Measurements from ENCODE around the gene RHPN2.
"Not testable (repeated sequence)": the region's sequence is repeated elsewhere in the genome, so short reads cannot be mapped to it uniquely, and the experiment has no call there.

The RHPN2 gene

GRCh38 chr19:33063753-33064457, 783 bp downstream of the RHPN2 start:
- peak; percentile 34 for DNase-seq

GRCh38 chr19:33063356-33063752, 1.3 kb downstream of the RHPN2 start:
- DNase-seq = no peak

DNA sequence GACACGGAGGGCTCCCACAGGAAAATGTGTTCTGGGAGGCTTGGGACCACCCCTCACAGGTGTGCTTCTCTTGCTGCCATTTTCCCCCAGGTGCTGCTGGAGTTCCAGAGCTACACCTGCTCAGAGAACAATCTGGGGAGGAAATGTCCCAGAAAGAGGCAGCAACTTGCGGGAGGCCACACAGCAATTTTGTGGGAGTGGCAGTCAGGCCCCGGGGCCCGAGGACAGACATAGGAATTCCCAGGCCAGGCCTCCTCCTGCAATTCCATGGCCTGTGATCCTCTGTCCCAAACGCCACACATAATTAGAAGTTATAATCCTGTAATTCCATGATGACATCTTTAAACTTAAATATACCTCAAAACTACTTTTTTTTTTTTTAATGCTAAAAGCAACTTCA, 1.8 kb downstream of the RHPN2 start:
- no peak for DNase-seq

GRCh38 chr19:33060586-33060985, 4.1 kb downstream of the RHPN2 start:
- no peak for DNase-seq

- no peak for DNase-seq
Observed at GRCh38 chr19:33055718-33056117, 9.0 kb downstream of the RHPN2 start.

- DNase-seq = no peak
Observed at GRCh38 chr19:33054623-33055022, 10.1 kb downstream of the RHPN2 start.

DNA sequence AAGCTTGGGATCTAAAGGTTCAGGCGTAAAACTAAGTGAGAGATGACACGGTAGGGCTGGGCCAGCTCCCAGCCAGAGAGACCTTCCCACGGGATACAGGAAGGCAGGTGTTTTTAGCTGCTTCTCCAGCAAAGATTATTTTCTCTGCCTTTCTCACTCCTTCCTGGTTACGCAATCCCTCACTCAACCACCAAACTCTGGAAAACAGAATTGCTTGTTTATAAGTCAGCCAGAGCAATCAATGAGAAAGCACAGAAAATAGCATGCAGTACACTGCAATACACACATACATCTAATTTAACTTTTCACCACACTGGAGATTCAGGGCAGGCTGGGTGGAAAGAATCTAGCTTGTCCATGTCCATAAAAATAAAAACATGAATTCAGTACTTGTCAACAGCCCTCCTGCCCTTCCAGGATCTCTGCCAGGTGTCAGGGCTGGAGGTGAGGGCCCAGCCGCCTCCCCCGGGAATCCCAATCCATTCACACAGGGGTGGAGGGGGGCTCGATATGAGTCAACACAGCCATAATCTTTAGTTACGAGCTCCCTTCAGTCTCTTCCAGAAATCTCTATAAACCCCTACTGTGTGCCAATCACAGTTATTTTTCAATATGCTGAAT, 12.2 kb downstream of the RHPN2 start:
- peak; percentile 38 for DNase-seq

DNA sequence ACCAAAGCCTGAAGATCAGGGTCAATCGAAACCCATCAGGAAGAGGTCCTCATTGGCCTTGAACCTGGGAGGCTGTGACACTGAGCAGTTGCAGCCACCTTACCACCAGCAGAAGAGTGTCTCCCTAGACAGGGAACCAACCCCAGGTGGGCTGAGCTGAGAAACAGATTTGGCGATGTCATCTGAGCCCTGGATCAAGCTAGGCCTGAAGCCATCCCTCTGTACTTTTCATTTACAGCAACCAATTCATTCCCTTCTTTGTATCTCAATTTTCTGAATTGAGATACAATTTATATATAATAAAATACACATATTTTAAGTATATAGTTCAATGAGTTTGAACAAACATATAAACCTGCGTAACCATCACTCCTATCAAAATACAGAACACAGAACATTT, 14.6 kb downstream of the RHPN2 start:
- DNase-seq = no peak

- DNase-seq = no peak
Observed at GRCh38 chr19:33048806-33049676, 15.6 kb downstream of the RHPN2 start.

- DNase-seq = no peak
Observed at GRCh38 chr19:33047422-33047821, 17.3 kb downstream of the RHPN2 start.

DNA sequence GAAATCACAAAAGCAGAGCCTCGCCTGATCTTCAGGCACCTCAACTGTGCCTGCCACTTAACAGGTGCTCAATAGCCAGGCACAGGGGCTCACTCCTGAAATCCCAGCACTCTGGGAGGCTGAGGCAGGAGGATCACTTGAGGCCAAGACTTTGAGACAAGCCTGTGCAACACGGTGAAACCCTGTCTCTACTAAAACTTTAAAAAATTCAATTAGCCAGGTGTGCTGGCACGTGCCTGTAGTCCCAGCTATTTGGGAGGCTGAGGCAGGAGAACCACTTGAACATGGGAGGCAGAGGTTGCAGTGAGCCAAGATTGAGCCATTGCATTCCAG, 22.9 kb downstream of the RHPN2 start:
- not testable (repeated sequence) for DNase-seq

- DNase-seq = no peak
Observed at GRCh38 chr19:33040994-33041827, 23.5 kb downstream of the RHPN2 start.

GRCh38 chr19:33039815-33040214, 24.9 kb downstream of the RHPN2 start:
- DNase-seq = no peak

GRCh38 chr19:33039108-33039599, 25.5 kb downstream of the RHPN2 start:
- no peak for DNase-seq

DNA sequence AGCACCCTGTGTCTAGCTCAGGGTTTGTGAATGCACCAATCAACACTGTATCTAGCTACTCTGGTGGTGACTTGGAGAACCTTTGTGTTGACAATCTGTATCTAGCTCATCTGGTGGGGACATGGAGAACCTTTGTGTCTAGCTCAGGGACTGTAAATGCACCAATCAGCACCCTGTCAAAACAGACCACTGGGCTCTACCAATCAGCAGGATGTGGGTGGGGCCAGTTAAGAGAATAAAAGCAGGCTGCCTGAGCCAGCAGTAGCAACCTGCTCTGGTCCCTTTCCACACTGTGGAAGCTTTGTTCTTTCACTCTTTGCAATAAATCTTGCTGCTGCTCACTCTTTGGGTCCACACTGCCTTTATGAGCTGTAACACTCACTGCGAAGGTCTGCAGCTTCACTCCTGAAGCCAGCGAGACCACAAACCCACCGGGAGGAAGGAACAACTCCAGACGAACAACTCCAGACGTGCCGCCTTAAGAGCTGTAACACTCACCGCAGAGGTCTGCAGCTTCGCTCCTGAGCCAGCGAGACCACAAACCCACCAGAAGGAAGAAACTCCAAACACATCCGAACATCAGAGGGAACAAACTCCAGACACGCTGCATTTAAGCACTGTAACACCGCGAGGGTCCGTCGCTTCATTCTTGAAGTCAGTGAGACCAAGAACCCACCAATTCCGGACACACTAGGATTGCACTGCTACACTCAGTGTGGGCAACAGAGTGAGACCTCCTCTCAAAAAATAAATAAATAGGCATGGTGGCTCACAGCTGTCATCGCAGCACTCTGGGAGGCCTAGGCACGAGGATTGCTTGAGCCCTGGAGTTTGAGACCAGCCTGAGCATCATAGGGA, 27.3 kb downstream of the RHPN2 start:
- DNase-seq = not testable (repeated sequence)

- not testable (repeated sequence) for DNase-seq
Observed at GRCh38 chr19:33036370-33037167, 28.1 kb downstream of the RHPN2 start.

GRCh38 chr19:33035461-33035860, 29.2 kb downstream of the RHPN2 start:
- DNase-seq = no peak

DNA sequence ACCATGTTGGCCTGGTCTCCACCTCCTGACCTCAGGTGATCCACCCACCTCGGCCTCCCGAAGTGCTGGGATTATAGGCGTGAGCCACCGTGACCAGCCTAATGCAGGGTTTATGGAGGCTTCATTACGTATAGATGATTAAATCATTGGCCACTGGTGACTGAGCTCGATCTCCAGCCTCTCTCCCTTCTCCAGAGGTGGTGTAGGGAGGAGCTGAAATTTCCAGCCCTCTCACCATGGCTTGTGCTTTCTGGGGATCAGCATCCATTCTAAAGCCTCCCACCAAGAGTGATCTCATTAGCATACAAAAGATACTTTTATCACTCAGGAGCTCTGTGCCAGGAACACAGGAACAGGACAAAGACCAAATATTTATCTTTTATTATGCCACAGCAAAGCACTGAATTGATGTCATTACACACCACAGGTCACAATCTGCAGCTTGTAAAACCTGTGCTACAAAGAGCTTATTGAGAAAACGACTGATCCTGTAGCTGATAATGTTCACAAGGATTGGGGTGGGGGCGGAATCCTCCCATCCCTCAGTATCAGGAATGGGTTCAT, 32.4 kb downstream of the RHPN2 start:
- DNase-seq = no peak

GRCh38 chr19:33029746-33030303, 34.9 kb downstream of the RHPN2 start:
- no peak for DNase-seq

- DNase-seq = not testable (repeated sequence)
Observed at GRCh38 chr19:33026602-33027001, 38.1 kb downstream of the RHPN2 start.

All from EL (cell line).